CD14-positive monocyte (primary cell): Measurements from ENCODE around the gene DNAH11. TPM values are rescaled to one million over a fixed set of nuclear protein-coding genes. Genes with fewer than 3 reads are reported as not detected.
"Not testable (repeated sequence)": the region's sequence is repeated elsewhere in the genome, so short reads cannot be mapped to it uniquely, and the experiment has no call there.

Experiments
- DNase-seq, 3 donors: peaks; one replicate each; pipeline ENCODE4 v3.0.0-alpha.2; 2011 to 2022
- H2AFZ ChIP-seq: 2 replicates; pipeline ENCODE4 v1.6.0; 2012; ENCODE audit warnings: mild to moderate bottlenecking, low read depth, low read length, inconsistent platforms; ENCODE audit not compliant: insufficient read depth, poor library complexity, severe bottlenecking
- H3K27ac ChIP-seq, 2 donors: 1 replicate in 1 of 2; 2 replicates in 1 of 2; pipeline ENCODE4 v1.5.1; 2012 to 2013; ENCODE audit warnings: low read length in 2 of 2, control low read depth in 1 of 2, inconsistent platforms in 1 of 2, low read depth in 1 of 2, mild to moderate bottlenecking in 1 of 2
- H3K27me3 ChIP-seq, 2 donors: one replicate each; pipeline versions ENCODE4 v1.6.0 to v1.6.1; 2011 to 2013; ENCODE audit warnings: low read length in 2 of 2; ENCODE audit not compliant: control insufficient read depth in 2 of 2, insufficient read depth in 2 of 2
- H3K36me3 ChIP-seq, 2 donors: replicated peaks in 1 of 2; 1 replicate in 1 of 2; 2 replicates in 1 of 2; pipeline versions ENCODE4 v1.5.1 to v1.6.1; 2012 to 2013; ENCODE audit warnings: low read length in 2 of 2, control low read depth in 1 of 2, inconsistent platforms in 1 of 2, mild to moderate bottlenecking in 1 of 2; ENCODE audit not compliant: insufficient read depth in 2 of 2, control insufficient read depth in 1 of 2
- H3K4me1 ChIP-seq, 2 donors: 1 replicate in 1 of 2; 2 replicates in 1 of 2; pipeline versions ENCODE4 v1.5.1 to v1.6.1; 2012 to 2013; ENCODE audit warnings: low read length in 2 of 2, control low read depth in 1 of 2, inconsistent platforms in 1 of 2, mild to moderate bottlenecking in 1 of 2, moderate library complexity in 1 of 2; ENCODE audit not compliant: insufficient read depth in 2 of 2, control insufficient read depth in 1 of 2
- H3K4me2 ChIP-seq: replicated peaks from 2 replicates; pipeline ENCODE3; 2012; ENCODE audit warnings: low read length, moderate library complexity, mild to moderate bottlenecking; ENCODE audit not compliant: poor library complexity, severe bottlenecking; ENCODE audit errors: extremely low read depth
- H3K4me3 ChIP-seq, 3 experiments: fragments of 200-600 bp in 1 of 3; sonication (generic) in 1 of 3; replicated peaks in 1 of 3; 1 replicate in 2 of 3; 2 replicates in 1 of 3; pipeline ENCODE4 v1.5.1; 2011 to 2013; ENCODE audit warnings: low read length in 3 of 3, mild to moderate bottlenecking in 3 of 3, control low read depth in 2 of 3, low read depth in 2 of 3, inconsistent platforms in 1 of 3, moderate library complexity in 1 of 3
- H3K79me2 ChIP-seq: 2 replicates; pipeline ENCODE4 v1.6.0; 2012; ENCODE audit warnings: mild to moderate bottlenecking, control low read depth, inconsistent platforms, low read length, moderate library complexity; ENCODE audit not compliant: insufficient read depth
- H3K9ac ChIP-seq: 2 replicates; pipeline ENCODE4 v1.6.0; 2017; ENCODE audit warnings: low read length, mild to moderate bottlenecking; ENCODE audit not compliant: insufficient read depth, poor library complexity, severe bottlenecking
- H3K9me3 ChIP-seq, 2 donors: replicated peaks in 1 of 2; 1 replicate in 1 of 2; 2 replicates in 1 of 2; pipeline versions ENCODE4 v1.5.1 to v1.6.1; 2012 to 2013; ENCODE audit warnings: low read length in 2 of 2, control low read depth in 1 of 2; ENCODE audit not compliant: control insufficient read depth in 1 of 2, insufficient read depth in 1 of 2
- H4K20me1 ChIP-seq: 2 replicates; pipeline ENCODE4 v1.6.0; 2012; ENCODE audit warnings: mild to moderate bottlenecking, low read length, control low read depth, moderate library complexity; ENCODE audit not compliant: insufficient read depth
- H3K27ac Mint-ChIP-seq, 7 donors: one replicate each; pipeline ENCODE4 v1.8.0; 2020; ENCODE audit warnings: mild to moderate bottlenecking in 7 of 7, mixed read lengths in 7 of 7, moderate library complexity in 6 of 7, inconsistent platforms in 2 of 7
- H3K27me3 Mint-ChIP-seq, 3 donors: one replicate each; pipeline ENCODE4 v1.8.0; 2021 to 2022; ENCODE audit warnings: low read depth in 3 of 3, mild to moderate bottlenecking in 3 of 3, mixed read lengths in 3 of 3, moderate library complexity in 3 of 3, inconsistent platforms in 1 of 3
- H3K36me3 Mint-ChIP-seq, 2 donors: one replicate each; pipeline ENCODE4 v1.8.0; 2020; ENCODE audit warnings: mixed read lengths in 2 of 2, inconsistent platforms in 1 of 2, mild to moderate bottlenecking in 1 of 2
- H3K4me1 Mint-ChIP-seq: one replicate; pipeline ENCODE4 v1.8.0; 2020; ENCODE audit warnings: mild to moderate bottlenecking, mixed read lengths
- H3K4me3 Mint-ChIP-seq, 2 donors: one replicate each; pipeline ENCODE4 v1.8.0; 2020; ENCODE audit warnings: mild to moderate bottlenecking in 2 of 2, mixed read lengths in 2 of 2, moderate library complexity in 1 of 2
- H3K9me3 Mint-ChIP-seq, 7 donors: one replicate each; pipeline ENCODE4 v1.8.0; 2020 to 2022; ENCODE audit warnings: mixed read lengths in 7 of 7, mild to moderate bottlenecking in 6 of 7, moderate library complexity in 6 of 7, inconsistent platforms in 2 of 7
- CTCF ChIP-seq: fragments of 200-600 bp; IDR thresholded peaks from one replicate; pipeline ENCODE4 v1.8.0; 2022; ENCODE audit warnings: antibody characterized with exemption, mild to moderate bottlenecking
- WGBS: methylation state at CpG from one replicate; pipeline ENCODE4 v1.1.5; 2013; ENCODE audit warnings: missing lambda C conversion rate; ENCODE audit not compliant: insufficient coverage; 5-methylcytosine and 5-hydroxymethylcytosine counted together
- intact Hi-C, 2 donors: fragments of 100-400 bp; cut with micrococcal nuclease; formaldehyde crosslinking; loops; one replicate each; pipeline versions ENCODE4 v1.15.0 to v1.15.1; 2023
- polyA plus RNA-seq, 3 donors: library from polyadenylated mRNA; depleted of rRNA in 1 of 3; unstranded in 2 of 3; stranded (reverse) in 1 of 3; fragments of 300-500 nt in 2 of 3; fragments of >200 nt in 1 of 3; fragmentation: Illumina TruSeq in 2 of 3; gene quantifications; 1 replicate in 2 of 3; 2 replicates in 1 of 3; pipeline ENCODE4 v1.2.3, GENCODE V29; 2012 to 2021

The DNAH11 gene
- polyA plus RNA-seq, 3 donors = not detected

GRCh38 chr7:21536445-21537118 lies 6.3 kb upstream of the DNAH11 start:
- H3K9me3 ChIP-seq, H3K4me1 ChIP-seq, DNase-seq: not testable (repeated sequence)

GRCh38 chr7:21538936-21539495 lies 3.8 kb upstream of the DNAH11 start:
- H3K36me3 ChIP-seq = no peaks in the 10 kb centered on the region
- no peaks in the 10 kb centered on the region for H3K36me3 Mint-ChIP-seq
- H3K79me2 ChIP-seq = no peaks in the 10 kb centered on the region
- H3K4me3 Mint-ChIP-seq = no peak overlapping the region
- peaks cover 6 to 10% of the 10 kb centered on the region in 2 donors for H3K9me3 ChIP-seq
- H3K4me1 ChIP-seq = peaks cover 15 to 19% of the 10 kb centered on the region in 2 donors
- intact Hi-C loops = no loop called here
- DNase-seq = no peak
- TF ChIP-seq CTCF = no peak
- no peaks in the 10 kb centered on the region for H4K20me1 ChIP-seq
- H3K9me3 Mint-ChIP-seq = peaks cover 0 to 19% (median 9%) of the 10 kb centered on the region in 7 donors
- no peak overlapping the region for H3K4me2 ChIP-seq
- H2AFZ ChIP-seq = no peak overlapping the region
- H3K27ac Mint-ChIP-seq = no peak overlapping the region
- no peak overlapping the region for H3K27ac ChIP-seq
- no peak overlapping the region for H3K9ac ChIP-seq
- H3K27me3 Mint-ChIP-seq = peaks cover 26 to 36% (median 30%) of the 10 kb centered on the region in 3 donors
- no peak overlapping the region for H3K4me3 ChIP-seq
- WGBS = 100% methylated on average over 1 of the region's 3 CpGs
- peaks cover 18% of the 10 kb centered on the region for H3K4me1 Mint-ChIP-seq
- peaks cover 32% of the 10 kb centered on the region in 2 donors for H3K27me3 ChIP-seq

More at GRCh38 chr7:21536445-21537118, 6.3 kb upstream of the DNAH11 start:
- H3K4me1 Mint-ChIP-seq, H3K27ac ChIP-seq, H3K4me3 ChIP-seq, H3K4me2 ChIP-seq, H3K4me3 Mint-ChIP-seq, H3K9ac ChIP-seq, H3K79me2 ChIP-seq, H3K36me3 ChIP-seq, H3K36me3 Mint-ChIP-seq, intact Hi-C loops, H3K27ac Mint-ChIP-seq, H4K20me1 ChIP-seq, H2AFZ ChIP-seq: not testable (repeated sequence)
- H3K27me3 ChIP-seq = peaks cover 7 to 11% of the 10 kb centered on the region in 2 donors
- Mint-ChIP-seq H3K9me3 (peaks cover 0 to 20% (median 9%) of the 10 kb centered on the region in 7 donors), H3K27me3 (peaks cover 5 to 13% (median 7%) of the 10 kb centered on the region in 3 donors)
- 95% methylated on average over 21 of the region's 27 CpGs for WGBS
